ENCODE measurements around the gene SERPINE1. TPM values are rescaled to one million over a fixed set of nuclear protein-coding genes. Genes with fewer than 3 reads are reported as not detected.

SERPINE1 gene
- total and polyA plus RNA-seq, 2 of the 13 experiments (the other 11 are each of a cell fraction or from before 2014, with no cell fraction given): 21.2 to 1,576 TPM

GRCh38 chr7:101121991-101122932 lies 4.6 kb upstream of the SERPINE1 start (continued):
- TF ChIP-seq, protein P1, sequence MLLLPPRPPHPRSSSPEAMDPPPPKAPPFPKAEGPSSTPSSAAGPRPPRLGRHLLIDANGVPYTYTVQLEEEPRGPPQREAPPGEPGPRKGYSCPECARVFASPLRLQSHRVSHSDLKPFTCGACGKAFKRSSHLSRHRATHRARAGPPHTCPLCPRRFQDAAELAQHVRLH (CRISPR knock-in tag; IDR thresholded peaks at IDR 0.05; ENCODE audit: borderline replicate concordance, low read depth): no peak
- TF ChIP-seq ZNF563 (CRISPR knock-in tag; IDR thresholded peaks at IDR 0.05) (no peak), HNF1A (IDR thresholded peaks at IDR 0.05; ENCODE audit: low read depth) (0 out of 2 replicates have a peak, but pooled peaks have one; percentile 11), HNF1A (CRISPR knock-in tag; IDR thresholded peaks at IDR 0.05; ENCODE audit: borderline replicate concordance) (peak; percentile 53; the same call in 1 of the 2 replicates), NFATC3 (CRISPR knock-in tag; IDR thresholded peaks at IDR 0.05) (0 out of 2 replicates have a peak, but pooled peaks have one; percentile 29), NKX3-1 (CRISPR knock-in tag; IDR thresholded peaks at IDR 0.05) (no peak), MAZ (IDR thresholded peaks at IDR 0.05; ENCODE audit: borderline replicate concordance, low read depth, low read length) (peak; percentile 32; the same call in 1 of the 2 replicates), MAZ (CRISPR knock-in tag; IDR thresholded peaks at IDR 0.05; ENCODE audit: low read depth) (0 out of 2 replicates have a peak, but pooled peaks have one; percentile 50), ZNF292 (CRISPR knock-in tag; IDR thresholded peaks at IDR 0.05; ENCODE audit: borderline replicate concordance, low read depth) (peak; percentile 62; the same call in 1 of the 2 replicates), ISX (CRISPR knock-in tag; conservative IDR thresholded peaks at IDR 0.05) (no peak), EEA1 (CRISPR knock-in tag; IDR thresholded peaks at IDR 0.05; ENCODE audit: borderline replicate concordance) (no peak), HOXA3 (CRISPR knock-in tag; IDR thresholded peaks at IDR 0.05) (peak; percentile 55), RFX5 (IDR thresholded peaks at IDR 0.05; ENCODE audit: low read depth, low read length) (no peak), ZNF556 (CRISPR knock-in tag; IDR thresholded peaks at IDR 0.05; ENCODE audit: borderline replicate concordance) (peak; percentile 70; the same call in 1 of the 2 replicates), ZNF687 (CRISPR knock-in tag; IDR thresholded peaks at IDR 0.05) (peak; percentile 66)
- TF ChIP-seq, protein P2, sequence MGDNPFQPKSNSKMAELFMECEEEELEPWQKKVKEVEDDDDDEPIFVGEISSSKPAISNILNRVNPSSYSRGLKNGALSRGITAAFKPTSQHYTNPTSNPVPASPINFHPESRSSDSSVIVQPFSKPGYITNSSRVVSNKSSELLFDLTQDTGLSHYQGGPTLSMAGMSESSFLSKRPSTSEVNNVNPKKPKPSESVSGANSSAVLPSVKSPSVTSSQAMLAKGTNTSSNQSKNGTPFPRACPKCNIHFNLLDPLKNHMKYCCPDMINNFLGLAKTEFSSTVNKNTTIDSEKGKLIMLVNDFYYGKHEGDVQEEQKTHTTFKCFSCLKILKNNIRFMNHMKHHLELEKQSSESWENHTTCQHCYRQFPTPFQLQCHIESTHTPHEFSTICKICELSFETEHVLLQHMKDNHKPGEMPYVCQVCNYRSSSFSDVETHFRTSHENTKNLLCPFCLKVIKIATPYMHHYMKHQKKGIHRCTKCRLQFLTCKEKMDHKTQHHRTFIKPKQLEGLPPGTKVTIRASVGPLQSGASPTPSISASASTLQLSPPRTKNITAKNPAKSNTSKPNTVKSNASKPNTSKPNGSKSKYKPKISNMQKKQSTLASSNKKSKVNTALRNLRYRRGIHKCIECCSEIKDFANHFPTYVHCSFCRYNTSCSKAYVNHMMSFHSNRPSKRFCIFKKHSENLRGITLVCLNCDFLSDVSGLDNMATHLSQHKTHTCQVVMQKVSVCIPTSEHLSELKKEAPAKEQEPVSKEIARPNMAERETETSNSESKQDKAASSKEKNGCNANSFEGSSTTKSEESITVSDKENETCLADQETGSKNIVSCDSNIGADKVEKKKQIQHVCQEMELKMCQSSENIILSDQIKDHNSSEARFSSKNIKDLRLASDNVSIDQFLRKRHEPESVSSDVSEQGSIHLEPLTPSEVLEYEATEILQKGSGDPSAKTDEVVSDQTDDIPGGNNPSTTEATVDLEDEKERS (CRISPR knock-in tag; IDR thresholded peaks at IDR 0.05): no peak

Measured in HepG2 (cell line).